NCI-H82 (cell line): ENCODE measurements around the gene HTT.
"Not testable (repeated sequence)": the region's sequence is repeated elsewhere in the genome, so short reads cannot be mapped to it uniquely, and the experiment has no call there.

Experiments used
- DNase-seq: peaks from one replicate; lab custom pipeline; 2025; lab: John Stamatoyannopoulos, UW

HTT gene

GRCh38 chr4:3121596-3121995 lies 47.1 kb downstream of the HTT start:
- DNase-seq = no peak

DNA sequence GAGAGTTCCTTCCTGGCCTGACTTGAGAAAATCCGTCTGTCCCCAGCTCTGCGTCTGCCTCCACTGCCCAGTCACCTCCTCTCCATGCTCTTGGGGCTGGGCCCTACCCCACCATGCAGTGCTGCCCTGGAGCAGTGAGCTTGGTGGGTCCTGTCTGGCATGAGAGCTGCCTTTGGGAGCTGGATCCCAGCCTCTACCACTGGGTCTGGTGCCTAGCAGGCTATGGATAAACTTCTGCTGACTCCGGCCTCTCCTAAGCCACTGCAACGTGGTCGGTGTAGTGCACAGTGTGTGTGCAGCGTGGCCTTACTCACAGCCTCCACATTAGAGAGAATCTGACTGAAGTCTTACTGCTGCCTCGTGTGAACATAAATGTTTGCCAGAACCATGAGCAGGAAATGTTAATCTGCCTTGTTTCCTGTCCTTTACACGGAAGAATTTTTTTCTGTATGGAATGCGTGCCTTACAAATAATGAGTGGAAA lies 47.6 kb downstream of the HTT start:
- DNase-seq = no peak

- DNase-seq = no peak
These were observed 48.7 kb downstream of the HTT start for GRCh38 chr4:3123181-3123671.

DNA sequence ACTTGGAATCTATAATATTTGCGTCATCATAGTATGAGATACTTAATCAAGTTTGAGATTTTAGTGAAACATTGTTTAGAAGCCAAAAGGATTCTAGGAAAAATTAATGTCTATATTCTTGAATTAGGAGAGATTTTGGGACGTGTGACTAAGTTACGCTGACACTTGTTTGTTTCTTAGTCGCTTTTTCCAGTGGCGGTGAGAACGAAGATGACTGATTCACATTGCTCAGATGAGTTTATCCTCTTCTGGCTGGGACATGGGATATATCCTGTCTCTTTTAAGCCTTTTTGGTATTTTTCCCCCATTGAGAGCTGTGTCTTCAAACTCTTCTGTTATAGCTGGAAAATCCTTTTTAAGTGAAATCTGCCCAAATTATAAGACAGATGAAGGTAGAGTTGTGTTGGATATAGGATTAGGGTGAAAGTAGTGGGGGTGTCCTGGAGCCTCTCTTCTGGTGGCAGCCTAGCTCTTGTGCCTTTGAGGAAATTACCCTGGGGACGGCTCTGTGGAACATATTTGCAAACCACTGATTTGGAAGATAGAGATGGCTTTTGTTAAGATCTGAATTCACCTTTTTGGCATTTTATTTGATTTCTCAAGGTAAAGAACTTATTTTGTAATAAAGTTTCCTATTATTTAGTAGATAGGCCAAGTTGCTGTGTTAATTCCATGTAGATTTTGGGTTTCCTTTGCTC lies 49.7 kb downstream of the HTT start:
- DNase-seq = no peak

- no peak for DNase-seq
These were observed 52.6 kb downstream of the HTT start for GRCh38 chr4:3127112-3127511.

- peak; percentile 11 for DNase-seq
These were observed 53.6 kb downstream of the HTT start for GRCh38 chr4:3128058-3128457.

- DNase-seq = no peak
These were observed 54.5 kb downstream of the HTT start for GRCh38 chr4:3128976-3129375.

- no peak for DNase-seq
These were observed 55.7 kb downstream of the HTT start for GRCh38 chr4:3130201-3130600.

DNA sequence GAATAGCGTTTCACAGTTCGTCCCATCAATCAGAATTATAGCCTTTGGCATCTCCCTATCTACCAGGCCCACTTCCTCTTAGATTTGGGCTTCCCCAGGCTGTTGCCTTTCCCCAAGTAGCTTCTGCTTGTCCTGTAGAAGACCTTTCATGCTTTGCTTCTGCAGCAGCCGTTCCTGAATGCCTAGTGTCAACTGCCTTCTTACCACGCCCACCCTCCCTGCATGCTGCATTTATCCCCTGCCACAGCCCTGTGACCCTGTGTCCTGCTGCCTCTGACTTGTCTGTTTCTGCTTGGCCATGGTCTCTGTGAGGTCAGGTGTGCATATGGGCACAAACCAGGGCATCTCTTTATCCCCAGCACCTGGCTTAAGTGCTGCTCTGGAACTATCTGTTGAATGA lies 56.3 kb downstream of the HTT start:
- DNase-seq = no peak

- DNase-seq = no peak
These were observed 59.7 kb downstream of the HTT start for GRCh38 chr4:3134201-3134600.

GRCh38 chr4:3135155-3136011 lies 60.9 kb downstream of the HTT start:
- no peak for DNase-seq

GRCh38 chr4:3136454-3136853 lies 62.0 kb downstream of the HTT start:
- DNase-seq = no peak

DNA sequence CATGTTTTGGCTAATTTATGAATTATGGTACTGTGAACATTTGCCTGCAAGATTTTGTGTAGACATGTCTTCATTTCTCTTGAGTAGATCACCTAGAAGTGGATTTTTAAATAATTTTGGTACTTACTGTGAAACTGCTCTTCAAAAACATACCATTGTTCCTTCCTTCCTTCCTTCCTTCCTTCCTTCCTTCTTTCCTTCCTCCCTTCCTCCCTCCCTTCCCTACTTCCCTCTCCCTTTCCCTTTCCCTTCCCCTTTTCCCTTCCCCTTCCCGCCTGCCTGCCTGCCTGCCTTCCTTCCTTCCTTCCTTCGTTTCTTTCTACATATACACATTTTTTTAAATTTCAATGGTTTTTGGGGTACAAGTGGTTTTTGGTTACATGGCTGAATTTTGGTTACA lies 63.4 kb downstream of the HTT start:
- no peak for DNase-seq

DNA sequence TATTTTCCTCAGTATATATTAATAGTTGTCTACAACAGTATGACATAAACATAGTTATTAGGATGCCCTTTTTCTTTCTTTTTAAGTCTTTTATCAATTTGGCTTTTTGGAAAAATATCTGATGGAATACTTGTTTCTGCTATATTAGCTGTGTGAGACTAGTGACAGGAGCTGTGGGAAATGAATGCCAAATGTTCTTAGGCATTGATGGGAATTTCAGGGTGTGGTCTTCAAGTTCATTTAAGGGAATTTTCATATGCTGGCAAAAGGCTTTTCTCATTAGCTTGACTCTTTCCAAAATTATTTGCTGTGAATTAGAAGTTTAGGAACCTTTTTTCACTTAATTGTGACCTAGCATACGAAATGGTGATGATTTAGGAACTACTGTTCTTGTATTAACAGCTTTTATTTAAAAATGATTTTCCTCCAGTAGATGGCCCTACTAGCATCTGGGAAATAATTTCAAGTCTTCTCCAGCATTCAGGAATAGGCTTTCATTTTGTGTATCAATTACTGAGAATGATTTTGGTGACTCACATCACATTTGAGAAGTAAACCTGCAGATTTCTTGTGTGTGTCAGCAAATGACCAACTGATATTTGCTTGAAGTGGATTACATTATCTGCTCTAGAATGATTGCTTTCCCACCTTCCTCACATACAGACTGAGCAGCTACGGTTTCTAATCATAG lies 70.9 kb downstream of the HTT start:
- no peak for DNase-seq

GRCh38 chr4:3148926-3149325 lies 74.4 kb downstream of the HTT start:
- DNase-seq = no peak

DNA sequence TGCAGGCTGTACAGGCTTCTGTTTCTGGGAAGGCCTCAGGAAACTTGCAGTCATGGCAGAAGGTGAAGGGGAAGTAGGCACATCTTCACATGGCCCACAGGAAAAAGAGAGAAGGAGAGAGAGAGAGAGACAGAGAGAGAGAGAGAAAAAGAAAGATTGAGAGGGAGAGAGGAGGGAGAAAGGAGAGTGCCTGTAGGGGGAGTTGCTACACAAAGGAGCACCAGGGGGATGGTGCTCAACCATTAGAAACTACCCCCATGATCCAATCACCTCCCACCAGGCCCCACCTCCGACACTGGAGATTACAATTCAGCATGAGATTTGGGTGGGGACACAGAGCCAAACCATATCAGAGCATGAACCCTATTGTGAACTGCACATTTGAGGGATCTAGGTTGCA lies 76.8 kb downstream of the HTT start:
- DNase-seq = not testable (repeated sequence)

- DNase-seq = no peak
These were observed 82.9 kb downstream of the HTT start for GRCh38 chr4:3157366-3157765.

GRCh38 chr4:3158841-3159240 lies 84.4 kb downstream of the HTT start:
- DNase-seq = no peak

GRCh38 chr4:3160438-3160837 lies 86.0 kb downstream of the HTT start:
- no peak for DNase-seq

- not testable (repeated sequence) for DNase-seq
These were observed 86.6 kb downstream of the HTT start for GRCh38 chr4:3161044-3161443.

- not testable (repeated sequence) for DNase-seq
These were observed 92.0 kb downstream of the HTT start for GRCh38 chr4:3166434-3166833.

GRCh38 chr4:3168029-3168428 lies 93.5 kb downstream of the HTT start:
- no peak for DNase-seq
